Measurements from ENCODE around the gene MICALL1.

MICALL1 gene

DNA sequence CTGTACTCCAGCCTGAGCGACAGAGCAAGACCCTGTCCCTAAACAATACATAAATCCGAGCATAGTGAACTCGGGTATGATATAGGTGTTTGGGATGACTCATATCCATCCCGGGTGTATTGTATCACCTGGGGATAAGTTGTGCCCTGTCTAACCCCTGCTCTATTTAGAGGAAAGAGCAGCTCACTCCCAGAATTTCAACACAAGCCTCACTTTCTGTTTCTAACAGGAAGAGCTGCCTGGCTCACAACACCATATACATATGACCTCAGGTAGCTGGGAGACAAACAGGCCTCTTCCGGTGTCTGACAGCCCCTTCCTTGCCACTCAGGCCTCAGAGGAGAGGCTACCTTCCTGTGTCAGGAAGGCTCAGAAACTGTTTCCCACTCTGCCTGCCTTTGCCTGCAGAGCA is 9.9 kb upstream of the MICALL1 start:
- TF ChIP-seq, protein P1, sequence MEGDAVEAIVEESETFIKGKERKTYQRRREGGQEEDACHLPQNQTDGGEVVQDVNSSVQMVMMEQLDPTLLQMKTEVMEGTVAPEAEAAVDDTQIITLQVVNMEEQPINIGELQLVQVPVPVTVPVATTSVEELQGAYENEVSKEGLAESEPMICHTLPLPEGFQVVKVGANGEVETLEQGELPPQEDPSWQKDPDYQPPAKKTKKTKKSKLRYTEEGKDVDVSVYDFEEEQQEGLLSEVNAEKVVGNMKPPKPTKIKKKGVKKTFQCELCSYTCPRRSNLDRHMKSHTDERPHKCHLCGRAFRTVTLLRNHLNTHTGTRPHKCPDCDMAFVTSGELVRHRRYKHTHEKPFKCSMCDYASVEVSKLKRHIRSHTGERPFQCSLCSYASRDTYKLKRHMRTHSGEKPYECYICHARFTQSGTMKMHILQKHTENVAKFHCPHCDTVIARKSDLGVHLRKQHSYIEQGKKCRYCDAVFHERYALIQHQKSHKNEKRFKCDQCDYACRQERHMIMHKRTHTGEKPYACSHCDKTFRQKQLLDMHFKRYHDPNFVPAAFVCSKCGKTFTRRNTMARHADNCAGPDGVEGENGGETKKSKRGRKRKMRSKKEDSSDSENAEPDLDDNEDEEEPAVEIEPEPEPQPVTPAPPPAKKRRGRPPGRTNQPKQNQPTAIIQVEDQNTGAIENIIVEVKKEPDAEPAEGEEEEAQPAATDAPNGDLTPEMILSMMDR (IDR thresholded peaks at IDR 0.05) = no peak
- no peaks in the 10 kb centered on the region for H3K27me3 ChIP-seq (ENCODE audit: control insufficient read depth, insufficient read depth, low read length)
- H3K9ac ChIP-seq = no peak overlapping the region
- H3K4me2 ChIP-seq (ENCODE audit: low read length) = peak overlapping the region; percentile 24
- H3K9me3 ChIP-seq (ENCODE audit: control insufficient read depth, low read length) = no peaks in the 10 kb centered on the region
- peaks cover 44% of the 10 kb centered on the region for H3K4me1 ChIP-seq
- H3K36me3 ChIP-seq (ENCODE audit: control insufficient read depth, insufficient read depth, low read length) = no peaks in the 10 kb centered on the region
- no peak overlapping the region for H3K4me3 ChIP-seq (ENCODE audit: low read depth, low read length)
- no peaks in the 10 kb centered on the region for H3K79me2 ChIP-seq
- H2AFZ ChIP-seq = peak overlapping the region; percentile 2
- peak overlapping the region; percentile 98 for H3K27ac ChIP-seq

DNA sequence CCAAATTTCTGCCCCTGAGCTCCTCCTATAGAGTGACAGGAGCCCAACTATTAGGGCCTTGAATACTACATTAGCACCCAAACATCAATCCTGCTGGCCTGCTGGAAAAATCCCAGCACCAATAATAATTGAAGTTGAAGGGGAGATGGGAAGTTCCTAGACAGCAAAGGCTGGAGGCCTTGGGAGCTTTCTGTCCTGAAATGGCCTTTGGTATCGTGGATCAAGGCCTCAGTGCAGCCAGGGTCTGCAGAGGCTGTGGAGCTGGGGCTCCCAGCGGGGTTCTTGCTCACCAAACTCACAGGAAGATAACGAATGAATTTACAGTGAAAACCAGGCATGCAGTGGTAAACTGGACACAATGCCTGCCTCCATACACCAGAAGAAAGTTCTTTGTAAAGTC is 9.2 kb upstream of the MICALL1 start:
- H3K9me3 ChIP-seq (ENCODE audit: control insufficient read depth, low read length) = no peaks in the 10 kb centered on the region
- H3K9ac ChIP-seq = no peak overlapping the region
- H3K4me2 ChIP-seq (ENCODE audit: low read length) = peak overlapping the region; percentile 3
- H3K36me3 ChIP-seq (ENCODE audit: control insufficient read depth, insufficient read depth, low read length) = no peaks in the 10 kb centered on the region
- no peaks in the 10 kb centered on the region for H3K27me3 ChIP-seq (ENCODE audit: control insufficient read depth, insufficient read depth, low read length)
- H3K4me3 ChIP-seq (ENCODE audit: low read depth, low read length) = no peak overlapping the region
- peak overlapping the region; percentile 98 for H3K27ac ChIP-seq
- TF ChIP-seq, protein P1 (IDR thresholded peaks at IDR 0.05) = no peak
- H2AFZ ChIP-seq = peak overlapping the region; percentile 2
- peaks cover 38% of the 10 kb centered on the region for H3K4me1 ChIP-seq
- no peaks in the 10 kb centered on the region for H3K79me2 ChIP-seq

DNA sequence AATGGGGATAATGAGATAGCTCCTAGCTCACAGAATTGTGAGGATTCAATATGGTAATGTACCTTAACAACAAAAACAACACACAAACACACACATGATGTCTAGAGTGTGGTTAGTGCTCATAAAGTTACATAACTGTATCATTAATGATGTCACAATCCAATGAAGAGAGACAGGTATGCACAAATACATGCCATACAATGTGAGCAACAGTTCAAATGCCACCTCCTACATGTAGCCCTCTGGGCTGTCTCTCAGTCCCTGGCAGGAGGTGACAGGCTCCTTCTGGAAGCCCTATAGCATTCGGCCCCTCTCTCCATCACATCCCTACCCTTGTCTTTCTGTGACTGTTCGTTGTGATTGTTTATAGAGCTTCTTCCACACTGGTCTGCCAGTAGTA is 8.3 kb upstream of the MICALL1 start:
- no peaks in the 10 kb centered on the region for H3K79me2 ChIP-seq
- H2AFZ ChIP-seq = no peak overlapping the region
- H3K9ac ChIP-seq = no peak overlapping the region
- no peaks in the 10 kb centered on the region for H3K36me3 ChIP-seq (ENCODE audit: control insufficient read depth, insufficient read depth, low read length)
- H3K4me3 ChIP-seq (ENCODE audit: low read depth, low read length) = no peak overlapping the region
- peaks cover 32% of the 10 kb centered on the region for H3K4me1 ChIP-seq
- H3K4me2 ChIP-seq (ENCODE audit: low read length) = no peak overlapping the region
- peak overlapping the region; percentile 62 for H3K27ac ChIP-seq
- H3K9me3 ChIP-seq (ENCODE audit: control insufficient read depth, low read length) = no peaks in the 10 kb centered on the region
- no peaks in the 10 kb centered on the region for H3K27me3 ChIP-seq (ENCODE audit: control insufficient read depth, insufficient read depth, low read length)
- TF ChIP-seq, protein P1 (IDR thresholded peaks at IDR 0.05) = no peak

DNA sequence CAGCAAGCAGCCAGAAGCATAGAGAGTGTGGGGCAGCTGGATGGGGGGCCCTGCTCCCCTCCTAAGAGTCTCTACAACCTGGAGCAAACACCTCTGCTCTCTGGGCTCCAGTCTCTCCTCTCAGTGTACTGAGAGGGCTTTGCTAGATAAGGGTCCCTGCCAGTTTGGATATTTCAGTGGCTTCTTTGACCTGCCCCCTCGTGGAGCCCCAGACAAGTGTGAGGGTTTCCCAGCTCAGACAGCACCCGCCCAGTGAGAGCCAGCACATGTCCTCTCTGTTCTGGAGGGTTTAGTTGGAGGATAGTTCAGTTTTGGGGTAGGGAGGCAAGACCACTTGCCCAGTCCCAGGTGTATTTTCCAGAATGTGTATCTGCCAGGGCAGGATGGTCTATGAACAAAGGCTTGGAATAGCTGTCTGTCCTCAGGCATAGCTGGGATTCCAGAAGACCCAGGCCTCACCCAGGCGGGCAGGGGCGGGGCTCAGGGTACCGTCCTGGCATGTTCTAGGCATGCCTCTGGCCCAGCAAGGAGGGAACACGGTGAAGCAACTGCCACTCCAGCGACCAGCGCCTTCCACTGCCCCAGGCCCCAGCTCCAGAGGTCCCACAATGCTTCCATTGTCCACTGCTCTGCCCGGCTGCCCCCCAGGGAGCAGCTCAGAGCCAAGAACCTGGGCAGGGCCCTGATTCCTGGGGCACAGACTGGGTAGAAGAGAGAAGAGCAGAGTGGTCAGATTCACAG is 7.5 kb upstream of the MICALL1 start:
- Histone ChIP-seq H3K79me2 (no peaks in the 10 kb centered on the region), H2AFZ (peak overlapping the region; percentile 62), H3K4me2 (ENCODE audit: low read length) (no peak overlapping the region), H3K27ac (peak overlapping the region; percentile 62), H3K4me3 (ENCODE audit: low read depth, low read length) (no peak overlapping the region), H3K27me3 (ENCODE audit: control insufficient read depth, insufficient read depth, low read length) (no peaks in the 10 kb centered on the region), H3K4me1 (peaks cover 28% of the 10 kb centered on the region), H3K9me3 (ENCODE audit: control insufficient read depth, low read length) (no peaks in the 10 kb centered on the region), H3K9ac (no peak overlapping the region), H3K36me3 (ENCODE audit: control insufficient read depth, insufficient read depth, low read length) (no peaks in the 10 kb centered on the region)
- TF ChIP-seq, protein P1 (IDR thresholded peaks at IDR 0.05) = no peak

Data from parathyroid adenoma (tissue), 2 donors.